Ishikawa (cell line): Measurements from ENCODE around the gene MTMR8.

Source experiments
- CEBPB ChIP-seq: IDR thresholded peaks from 2 replicates; pipeline ENCODE4 v1.6.1; 2012
- CREB1 ChIP-seq: IDR thresholded peaks from 2 replicates; pipeline ENCODE4 v1.6.1; 2012; ENCODE audit warnings: low read depth
- EGR1 ChIP-seq: IDR thresholded peaks from 2 replicates; pipeline ENCODE4 v1.6.1; 2012
- EP300 ChIP-seq: IDR thresholded peaks from 2 replicates; pipeline ENCODE4 v1.6.1; 2012; ENCODE audit warnings: borderline replicate concordance
- FOXM1 ChIP-seq: IDR thresholded peaks from 2 replicates; pipeline ENCODE4 v1.6.1; 2012; ENCODE audit warnings: low read depth, borderline replicate concordance
- NFIC ChIP-seq: IDR thresholded peaks from 2 replicates; pipeline ENCODE4 v1.6.1; 2012
- RAD21 ChIP-seq: IDR thresholded peaks from 2 replicates; pipeline ENCODE4 v1.6.1; 2012; ENCODE audit warnings: low read depth
- TAF1 ChIP-seq: IDR thresholded peaks from 2 replicates; pipeline ENCODE4 v1.6.1; 2012; ENCODE audit warnings: low read depth, mild to moderate bottlenecking
- TCF12 ChIP-seq: IDR thresholded peaks from 2 replicates; pipeline ENCODE4 v1.6.1; 2012; ENCODE audit warnings: low read depth
- TEAD4 ChIP-seq: IDR thresholded peaks from 2 replicates; pipeline ENCODE4 v1.6.1; 2012
- YY1 ChIP-seq: IDR thresholded peaks from 2 replicates; pipeline ENCODE4 v1.6.1; 2012; ENCODE audit warnings: low read depth
- ZBTB7A ChIP-seq: IDR thresholded peaks from 2 replicates; pipeline ENCODE4 v1.6.1; 2012; ENCODE audit warnings: low read depth
- TF ChIP-seq, protein P1 (sequence below): IDR thresholded peaks from 2 replicates; pipeline ENCODE4 v1.6.1; 2012
- TF ChIP-seq, protein P2 (sequence below): IDR thresholded peaks from 2 replicates; pipeline ENCODE4 v1.6.1; 2012; ENCODE audit warnings: low read depth, mild to moderate bottlenecking
- TF ChIP-seq, protein P3 (sequence below): IDR thresholded peaks from 2 replicates; pipeline ENCODE4 v1.6.1; 2012

The MTMR8 gene

DNA sequence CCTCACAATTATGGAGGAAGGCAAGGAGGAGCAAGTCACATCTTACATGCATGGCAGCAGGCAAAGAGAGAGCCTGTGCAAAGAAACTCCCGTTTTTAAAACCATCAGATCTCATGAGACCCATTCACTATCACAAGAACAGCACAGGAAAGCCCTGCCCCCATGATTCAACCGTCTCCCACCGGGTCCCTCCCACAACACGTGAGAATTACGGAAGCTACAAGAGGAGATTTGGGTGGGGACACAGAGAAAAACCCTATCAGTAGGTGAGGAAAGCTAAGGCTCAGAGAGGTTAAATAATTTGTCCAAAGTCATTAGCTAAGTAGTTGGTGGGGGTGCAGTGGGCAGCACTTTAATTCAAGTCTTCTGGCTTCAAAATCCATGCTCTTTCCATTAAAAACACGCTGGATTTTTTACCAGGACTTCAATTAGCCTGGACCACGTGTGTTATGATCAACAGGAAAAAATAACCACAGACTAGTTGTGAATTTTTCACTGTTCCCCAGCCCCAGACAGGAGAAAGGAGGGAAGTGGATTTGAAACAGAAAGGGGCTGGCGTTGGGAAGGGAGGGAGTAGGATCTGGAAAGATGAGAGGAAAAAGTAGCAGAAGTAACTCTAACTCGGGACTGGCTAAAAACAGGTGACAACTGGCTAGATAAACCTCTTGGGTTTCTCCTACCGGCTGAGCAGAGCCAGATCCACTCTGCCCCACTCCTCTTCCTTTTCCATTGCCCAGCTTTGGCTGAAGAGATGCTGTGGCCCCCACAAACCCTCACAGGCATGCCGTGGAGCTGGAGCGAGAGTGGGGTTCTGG, 986 bp downstream of the MTMR8 start:
- no peak for TF ChIP-seq TEAD4
- TF ChIP-seq, protein P1, sequence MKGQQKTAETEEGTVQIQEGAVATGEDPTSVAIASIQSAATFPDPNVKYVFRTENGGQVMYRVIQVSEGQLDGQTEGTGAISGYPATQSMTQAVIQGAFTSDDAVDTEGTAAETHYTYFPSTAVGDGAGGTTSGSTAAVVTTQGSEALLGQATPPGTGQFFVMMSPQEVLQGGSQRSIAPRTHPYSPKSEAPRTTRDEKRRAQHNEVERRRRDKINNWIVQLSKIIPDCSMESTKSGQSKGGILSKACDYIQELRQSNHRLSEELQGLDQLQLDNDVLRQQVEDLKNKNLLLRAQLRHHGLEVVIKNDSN, result no peak
- no peak for TF ChIP-seq TAF1
- TF ChIP-seq TCF12, result no peak
- TF ChIP-seq, protein P2, sequence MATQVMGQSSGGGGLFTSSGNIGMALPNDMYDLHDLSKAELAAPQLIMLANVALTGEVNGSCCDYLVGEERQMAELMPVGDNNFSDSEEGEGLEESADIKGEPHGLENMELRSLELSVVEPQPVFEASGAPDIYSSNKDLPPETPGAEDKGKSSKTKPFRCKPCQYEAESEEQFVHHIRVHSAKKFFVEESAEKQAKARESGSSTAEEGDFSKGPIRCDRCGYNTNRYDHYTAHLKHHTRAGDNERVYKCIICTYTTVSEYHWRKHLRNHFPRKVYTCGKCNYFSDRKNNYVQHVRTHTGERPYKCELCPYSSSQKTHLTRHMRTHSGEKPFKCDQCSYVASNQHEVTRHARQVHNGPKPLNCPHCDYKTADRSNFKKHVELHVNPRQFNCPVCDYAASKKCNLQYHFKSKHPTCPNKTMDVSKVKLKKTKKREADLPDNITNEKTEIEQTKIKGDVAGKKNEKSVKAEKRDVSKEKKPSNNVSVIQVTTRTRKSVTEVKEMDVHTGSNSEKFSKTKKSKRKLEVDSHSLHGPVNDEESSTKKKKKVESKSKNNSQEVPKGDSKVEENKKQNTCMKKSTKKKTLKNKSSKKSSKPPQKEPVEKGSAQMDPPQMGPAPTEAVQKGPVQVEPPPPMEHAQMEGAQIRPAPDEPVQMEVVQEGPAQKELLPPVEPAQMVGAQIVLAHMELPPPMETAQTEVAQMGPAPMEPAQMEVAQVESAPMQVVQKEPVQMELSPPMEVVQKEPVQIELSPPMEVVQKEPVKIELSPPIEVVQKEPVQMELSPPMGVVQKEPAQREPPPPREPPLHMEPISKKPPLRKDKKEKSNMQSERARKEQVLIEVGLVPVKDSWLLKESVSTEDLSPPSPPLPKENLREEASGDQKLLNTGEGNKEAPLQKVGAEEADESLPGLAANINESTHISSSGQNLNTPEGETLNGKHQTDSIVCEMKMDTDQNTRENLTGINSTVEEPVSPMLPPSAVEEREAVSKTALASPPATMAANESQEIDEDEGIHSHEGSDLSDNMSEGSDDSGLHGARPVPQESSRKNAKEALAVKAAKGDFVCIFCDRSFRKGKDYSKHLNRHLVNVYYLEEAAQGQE, result no peak
- TF ChIP-seq, protein P3, sequence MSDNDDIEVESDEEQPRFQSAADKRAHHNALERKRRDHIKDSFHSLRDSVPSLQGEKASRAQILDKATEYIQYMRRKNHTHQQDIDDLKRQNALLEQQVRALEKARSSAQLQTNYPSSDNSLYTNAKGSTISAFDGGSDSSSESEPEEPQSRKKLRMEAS, result no peak
- TF ChIP-seq FOXM1, result no peak
- no peak for TF ChIP-seq CEBPB
- no peak for TF ChIP-seq ZBTB7A
- no peak for TF ChIP-seq YY1
- TF ChIP-seq EP300, result no peak
- TF ChIP-seq RAD21, result no peak
- TF ChIP-seq NFIC, result no peak
- TF ChIP-seq CREB1, result no peak
- TF ChIP-seq EGR1, result no peak

DNA sequence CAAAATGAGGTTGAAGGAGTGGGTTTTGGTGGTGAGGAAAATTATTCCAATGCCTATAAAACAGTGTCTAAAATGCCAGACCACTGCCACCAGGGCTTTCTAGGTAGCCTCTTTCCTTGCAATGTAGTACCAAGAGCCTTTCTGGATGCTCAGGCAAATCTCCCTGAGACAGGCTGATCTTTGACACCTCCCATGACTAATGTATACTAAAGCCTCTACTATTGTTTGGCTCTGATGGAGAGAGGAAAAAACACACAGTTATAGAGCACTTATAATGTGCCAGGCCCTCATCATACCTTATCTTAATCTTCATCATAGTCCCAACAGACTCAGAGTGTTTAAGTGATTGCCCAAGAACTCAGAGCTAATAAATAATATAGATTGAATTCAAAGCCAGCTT, 5.8 kb downstream of the MTMR8 start:
- TF ChIP-seq FOXM1, result no peak
- TF ChIP-seq CEBPB, result no peak
- no peak for TF ChIP-seq YY1
- no peak for TF ChIP-seq NFIC
- TF ChIP-seq TAF1, result no peak
- TF ChIP-seq EGR1, result no peak
- no peak for TF ChIP-seq EP300
- TF ChIP-seq ZBTB7A, result no peak
- TF ChIP-seq TEAD4, result no peak
- TF ChIP-seq, protein P2, result no peak
- TF ChIP-seq, protein P3, result no peak
- TF ChIP-seq RAD21, result no peak
- TF ChIP-seq TCF12, result no peak
- no peak for TF ChIP-seq CREB1
- TF ChIP-seq, protein P1, result no peak

DNA sequence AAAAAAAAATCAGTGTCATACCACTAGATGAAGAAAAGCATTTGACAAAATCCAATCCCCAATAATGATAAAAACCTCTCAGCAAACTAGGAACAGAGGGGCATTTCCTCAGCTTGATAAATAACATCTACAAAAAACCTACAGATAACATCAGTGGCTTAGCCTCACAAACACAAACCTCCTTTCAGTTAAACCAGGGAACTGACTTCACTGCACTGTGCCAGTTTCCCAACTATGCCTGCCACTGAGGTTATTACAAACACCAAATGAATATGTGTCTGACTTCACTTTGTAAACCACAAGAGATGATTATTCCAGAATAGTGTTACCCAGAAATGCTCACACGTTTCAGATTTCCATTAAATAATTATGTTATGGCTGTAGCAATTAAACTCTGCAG, 15.3 kb downstream of the MTMR8 start:
- TF ChIP-seq, protein P1, result no peak
- TF ChIP-seq ZBTB7A, result no peak
- no peak for TF ChIP-seq CEBPB
- TF ChIP-seq, protein P2, result no peak
- no peak for TF ChIP-seq FOXM1
- TF ChIP-seq NFIC, result no peak
- no peak for TF ChIP-seq YY1
- no peak for TF ChIP-seq TCF12
- TF ChIP-seq CREB1, result no peak
- TF ChIP-seq EGR1, result no peak
- no peak for TF ChIP-seq TAF1
- TF ChIP-seq, protein P3, result no peak
- TF ChIP-seq RAD21, result no peak
- no peak for TF ChIP-seq TEAD4
